H1 (cell line): ENCODE data around the gene RUNX1. TPM values are rescaled to one million over a fixed set of nuclear protein-coding genes. Genes with fewer than 3 reads are reported as not detected.

ENCODE experiments used
- CHD2 ChIP-seq: IDR thresholded peaks from 2 replicates; pipeline ENCODE4 v1.6.1; 2012; ENCODE audit warnings: low read length, improper control_type of control experiment
- E2F6 ChIP-seq: IDR thresholded peaks from 2 replicates; pipeline ENCODE4 v1.6.1; 2012; ENCODE audit warnings: inconsistent platforms
- EP300 ChIP-seq, 2 experiments: IDR thresholded peaks; 1 replicate in 1 of 2; 2 replicates in 1 of 2; pipeline ENCODE4 v1.6.1; 2011 to 2012; ENCODE audit warnings: low read depth in 2 of 2, low read length in 2 of 2, mild to moderate bottlenecking in 2 of 2, borderline replicate concordance in 1 of 2, inconsistent platforms in 1 of 2, moderate library complexity in 1 of 2
- JUND ChIP-seq: IDR thresholded peaks from 2 replicates; pipeline ENCODE4 v1.6.1; 2011; ENCODE audit warnings: mild to moderate bottlenecking, improper control_type of control experiment, low read length
- KDM1A ChIP-seq: fragments of 200-600, 300-600 bp; sonication (generic); IDR thresholded peaks from 2 replicates; pipeline ENCODE4 v1.7.1; 2016; ENCODE audit warnings: mild to moderate bottlenecking, low read length, borderline replicate concordance
- SP4 ChIP-seq: IDR thresholded peaks from 2 replicates; pipeline ENCODE4 v1.6.1; 2012; ENCODE audit warnings: low read length, inconsistent platforms
- polyA plus RNA-seq, 7 experiments: library from polyadenylated mRNA; depleted of rRNA in 3 of 7; stranded (reverse) in 5 of 7; unstranded in 2 of 7; fragments of >200 nt in 5 of 7; fragments of 200-250 nt in 2 of 7; gene quantifications; 1 replicate in 5 of 7; 2 replicates in 1 of 7; 4 replicates in 1 of 7; pipeline versions ENCODE4 v1.2.1 to v1.2.3, GENCODE V29; 2011 to 2013; ENCODE audit warnings: missing spikeins in 2 of 7, mixed read lengths in 2 of 7
- total RNA-seq: library from RNA; stranded (reverse); fragmentation: NEBNext Ultra II Directional; extraction: Animal tissue kit (Norgen Biotek cat#: 25700); gene quantifications from 2 replicates; pipeline ENCODE4 v1.2.1, GENCODE V29; 2021
- TF ChIP-seq, protein P1 (sequence below): fragments of 300-600 bp; sonication (generic); IDR thresholded peaks from 2 replicates; pipeline ENCODE4 v1.7.1; 2012; ENCODE audit warnings: low read length, moderate library complexity, mild to moderate bottlenecking, inconsistent platforms; ENCODE audit not compliant: insufficient replicate concordance
- TF ChIP-seq, protein P2 (sequence below): IDR thresholded peaks from 2 replicates; pipeline ENCODE4 v1.6.1; 2012; ENCODE audit warnings: inconsistent platforms

RUNX1 gene
- total and polyA plus RNA-seq, 2 of the 8 experiments (the other 6 are each of a cell fraction or from before 2014, with no cell fraction given) = 0.20 to 0.60 TPM

- TF ChIP-seq, protein P1, sequence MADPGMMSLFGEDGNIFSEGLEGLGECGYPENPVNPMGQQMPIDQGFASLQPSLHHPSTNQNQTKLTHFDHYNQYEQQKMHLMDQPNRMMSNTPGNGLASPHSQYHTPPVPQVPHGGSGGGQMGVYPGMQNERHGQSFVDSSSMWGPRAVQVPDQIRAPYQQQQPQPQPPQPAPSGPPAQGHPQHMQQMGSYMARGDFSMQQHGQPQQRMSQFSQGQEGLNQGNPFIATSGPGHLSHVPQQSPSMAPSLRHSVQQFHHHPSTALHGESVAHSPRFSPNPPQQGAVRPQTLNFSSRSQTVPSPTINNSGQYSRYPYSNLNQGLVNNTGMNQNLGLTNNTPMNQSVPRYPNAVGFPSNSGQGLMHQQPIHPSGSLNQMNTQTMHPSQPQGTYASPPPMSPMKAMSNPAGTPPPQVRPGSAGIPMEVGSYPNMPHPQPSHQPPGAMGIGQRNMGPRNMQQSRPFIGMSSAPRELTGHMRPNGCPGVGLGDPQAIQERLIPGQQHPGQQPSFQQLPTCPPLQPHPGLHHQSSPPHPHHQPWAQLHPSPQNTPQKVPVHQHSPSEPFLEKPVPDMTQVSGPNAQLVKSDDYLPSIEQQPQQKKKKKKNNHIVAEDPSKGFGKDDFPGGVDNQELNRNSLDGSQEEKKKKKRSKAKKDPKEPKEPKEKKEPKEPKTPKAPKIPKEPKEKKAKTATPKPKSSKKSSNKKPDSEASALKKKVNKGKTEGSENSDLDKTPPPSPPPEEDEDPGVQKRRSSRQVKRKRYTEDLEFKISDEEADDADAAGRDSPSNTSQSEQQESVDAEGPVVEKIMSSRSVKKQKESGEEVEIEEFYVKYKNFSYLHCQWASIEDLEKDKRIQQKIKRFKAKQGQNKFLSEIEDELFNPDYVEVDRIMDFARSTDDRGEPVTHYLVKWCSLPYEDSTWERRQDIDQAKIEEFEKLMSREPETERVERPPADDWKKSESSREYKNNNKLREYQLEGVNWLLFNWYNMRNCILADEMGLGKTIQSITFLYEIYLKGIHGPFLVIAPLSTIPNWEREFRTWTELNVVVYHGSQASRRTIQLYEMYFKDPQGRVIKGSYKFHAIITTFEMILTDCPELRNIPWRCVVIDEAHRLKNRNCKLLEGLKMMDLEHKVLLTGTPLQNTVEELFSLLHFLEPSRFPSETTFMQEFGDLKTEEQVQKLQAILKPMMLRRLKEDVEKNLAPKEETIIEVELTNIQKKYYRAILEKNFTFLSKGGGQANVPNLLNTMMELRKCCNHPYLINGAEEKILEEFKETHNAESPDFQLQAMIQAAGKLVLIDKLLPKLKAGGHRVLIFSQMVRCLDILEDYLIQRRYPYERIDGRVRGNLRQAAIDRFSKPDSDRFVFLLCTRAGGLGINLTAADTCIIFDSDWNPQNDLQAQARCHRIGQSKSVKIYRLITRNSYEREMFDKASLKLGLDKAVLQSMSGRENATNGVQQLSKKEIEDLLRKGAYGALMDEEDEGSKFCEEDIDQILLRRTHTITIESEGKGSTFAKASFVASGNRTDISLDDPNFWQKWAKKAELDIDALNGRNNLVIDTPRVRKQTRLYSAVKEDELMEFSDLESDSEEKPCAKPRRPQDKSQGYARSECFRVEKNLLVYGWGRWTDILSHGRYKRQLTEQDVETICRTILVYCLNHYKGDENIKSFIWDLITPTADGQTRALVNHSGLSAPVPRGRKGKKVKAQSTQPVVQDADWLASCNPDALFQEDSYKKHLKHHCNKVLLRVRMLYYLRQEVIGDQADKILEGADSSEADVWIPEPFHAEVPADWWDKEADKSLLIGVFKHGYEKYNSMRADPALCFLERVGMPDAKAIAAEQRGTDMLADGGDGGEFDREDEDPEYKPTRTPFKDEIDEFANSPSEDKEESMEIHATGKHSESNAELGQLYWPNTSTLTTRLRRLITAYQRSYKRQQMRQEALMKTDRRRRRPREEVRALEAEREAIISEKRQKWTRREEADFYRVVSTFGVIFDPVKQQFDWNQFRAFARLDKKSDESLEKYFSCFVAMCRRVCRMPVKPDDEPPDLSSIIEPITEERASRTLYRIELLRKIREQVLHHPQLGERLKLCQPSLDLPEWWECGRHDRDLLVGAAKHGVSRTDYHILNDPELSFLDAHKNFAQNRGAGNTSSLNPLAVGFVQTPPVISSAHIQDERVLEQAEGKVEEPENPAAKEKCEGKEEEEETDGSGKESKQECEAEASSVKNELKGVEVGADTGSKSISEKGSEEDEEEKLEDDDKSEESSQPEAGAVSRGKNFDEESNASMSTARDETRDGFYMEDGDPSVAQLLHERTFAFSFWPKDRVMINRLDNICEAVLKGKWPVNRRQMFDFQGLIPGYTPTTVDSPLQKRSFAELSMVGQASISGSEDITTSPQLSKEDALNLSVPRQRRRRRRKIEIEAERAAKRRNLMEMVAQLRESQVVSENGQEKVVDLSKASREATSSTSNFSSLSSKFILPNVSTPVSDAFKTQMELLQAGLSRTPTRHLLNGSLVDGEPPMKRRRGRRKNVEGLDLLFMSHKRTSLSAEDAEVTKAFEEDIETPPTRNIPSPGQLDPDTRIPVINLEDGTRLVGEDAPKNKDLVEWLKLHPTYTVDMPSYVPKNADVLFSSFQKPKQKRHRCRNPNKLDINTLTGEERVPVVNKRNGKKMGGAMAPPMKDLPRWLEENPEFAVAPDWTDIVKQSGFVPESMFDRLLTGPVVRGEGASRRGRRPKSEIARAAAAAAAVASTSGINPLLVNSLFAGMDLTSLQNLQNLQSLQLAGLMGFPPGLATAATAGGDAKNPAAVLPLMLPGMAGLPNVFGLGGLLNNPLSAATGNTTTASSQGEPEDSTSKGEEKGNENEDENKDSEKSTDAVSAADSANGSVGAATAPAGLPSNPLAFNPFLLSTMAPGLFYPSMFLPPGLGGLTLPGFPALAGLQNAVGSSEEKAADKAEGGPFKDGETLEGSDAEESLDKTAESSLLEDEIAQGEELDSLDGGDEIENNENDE = no peak
- TF ChIP-seq, protein P2, sequence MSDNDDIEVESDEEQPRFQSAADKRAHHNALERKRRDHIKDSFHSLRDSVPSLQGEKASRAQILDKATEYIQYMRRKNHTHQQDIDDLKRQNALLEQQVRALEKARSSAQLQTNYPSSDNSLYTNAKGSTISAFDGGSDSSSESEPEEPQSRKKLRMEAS = no peak
- TF ChIP-seq JUND (no peak), EP300 (IDR thresholded peaks at IDR 0.05; ENCODE audit: borderline replicate concordance in 1 of 2, low read depth in 2 of 2, low read length in 2 of 2) (no peak), SP4 (no peak), KDM1A (no peak), CHD2 (no peak), E2F6 (no peak)
Observed at GRCh38 chr21:34915364-34915841, 133.7 kb downstream of the RUNX1 start (continued).
